ENCODE data around the gene LRRFIP2. TPM values are rescaled to one million over a fixed set of nuclear protein-coding genes. Genes with fewer than 3 reads are reported as not detected.

Gene LRRFIP2
- total and polyA plus RNA-seq, 2 of the 4 experiments (the other 2 are of a cell fraction): 20.6 to 31.0 TPM

DNA sequence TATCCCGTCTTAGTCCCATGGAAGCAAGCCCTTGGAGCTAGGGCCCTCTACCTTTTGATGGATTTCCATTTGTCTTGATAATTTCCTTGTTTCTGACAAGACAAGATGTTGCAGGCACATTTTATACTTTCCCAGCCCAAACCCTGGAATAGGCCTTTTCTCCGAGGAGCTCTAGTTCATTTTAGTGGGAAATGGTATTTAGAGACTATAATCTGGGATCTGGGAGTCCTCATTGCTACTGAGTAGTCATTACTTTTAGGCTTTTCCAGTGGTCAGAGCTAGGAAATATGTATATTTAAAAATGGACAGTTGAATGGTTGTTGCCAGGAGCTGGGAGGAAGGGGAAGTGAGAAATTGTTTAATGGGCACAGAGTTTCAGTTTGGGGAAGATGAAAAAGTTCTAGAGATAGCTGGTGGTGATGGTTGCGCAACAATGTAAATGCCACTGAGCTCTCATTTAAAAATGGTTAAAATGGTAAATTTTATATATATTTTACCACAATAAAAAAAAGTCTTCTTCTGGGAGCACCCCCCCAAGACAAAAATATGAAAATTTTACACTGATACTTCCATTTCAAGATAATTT, 149.5 kb downstream of the LRRFIP2 start:
- Histone ChIP-seq H3K4ac (ENCODE audit: low read depth, low read length) (no peak overlapping the region), H3K18ac (ENCODE audit: low read depth, low read length) (no peak overlapping the region), H3K9ac (ENCODE audit: low read depth, low read length) (no peak overlapping the region), H3K9me1 (ENCODE audit: insufficient read depth, low read length) (no peaks in the 10 kb centered on the region), H4K20me1 (ENCODE audit: insufficient read depth, low read length) (no peaks in the 10 kb centered on the region), H3K36me3 (ENCODE audit: control insufficient read depth, insufficient read depth, low read length) (peaks cover 50% of the 10 kb centered on the region), H3K27me3 (ENCODE audit: control insufficient read depth, insufficient read depth, low read length) (no peaks in the 10 kb centered on the region), H3K14ac (replicated peaks; ENCODE audit: low read depth, low read length) (no peak overlapping the region), H2AK5ac (ENCODE audit: low read depth, low read length) (no peak overlapping the region), H3K79me1 (ENCODE audit: low read depth in 1 of 2, low read length in 2 of 2) (peaks cover 0 to 10% of the 10 kb centered on the region in 2 experiments; a peak in 1 of 4 replicates), H2BK120ac (ENCODE audit: low read depth, low read length) (no peak overlapping the region), H2BK5ac (ENCODE audit: low read depth, low read length, poor library complexity, severe bottlenecking) (no peak overlapping the region), H4K91ac (ENCODE audit: insufficient read depth, low read depth, low read length) (no peak overlapping the region), H2AK9ac (replicated peaks; ENCODE audit: low read depth, low read length, poor library complexity) (no peak overlapping the region), H2AFZ (replicated peaks; ENCODE audit: low read length, poor library complexity) (no peak overlapping the region), H2BK20ac (ENCODE audit: low read depth, low read length) (no peak overlapping the region), H3K23ac (ENCODE audit: low read depth, low read length) (no peak overlapping the region), H3K4me3 (ENCODE audit: insufficient read depth, low read depth, low read length) (no peak overlapping the region), H2BK15ac (ENCODE audit: low read depth, low read length) (no peak overlapping the region), H4K5ac (ENCODE audit: low read depth, low read length) (no peak overlapping the region), H3K27ac (ENCODE audit: insufficient read depth, low read length) (no peak overlapping the region), H3K4me2 (ENCODE audit: low read depth, low read length) (no peak overlapping the region), H4K8ac (ENCODE audit: low read depth in 2 of 2, low read length in 2 of 2) (no peak overlapping the region), H3K56ac (ENCODE audit: extremely low read depth, insufficient read depth, low read length) (no peak overlapping the region), H3K4me1 (ENCODE audit: control insufficient read depth, insufficient read depth, low read length) (0 out of 2 replicates have a peak, but pooled peaks cover 2% of the 10 kb centered on the region), H3K9me3 (ENCODE audit: control insufficient read depth, insufficient read depth, low read length) (no peaks in the 10 kb centered on the region)
- BruUV-seq (replicated peaks): no TSS peak
- POLR2A ChIA-PET (ENCODE audit: unreplicated experiment): no interaction called here
- TF ChIP-seq, protein P1, sequence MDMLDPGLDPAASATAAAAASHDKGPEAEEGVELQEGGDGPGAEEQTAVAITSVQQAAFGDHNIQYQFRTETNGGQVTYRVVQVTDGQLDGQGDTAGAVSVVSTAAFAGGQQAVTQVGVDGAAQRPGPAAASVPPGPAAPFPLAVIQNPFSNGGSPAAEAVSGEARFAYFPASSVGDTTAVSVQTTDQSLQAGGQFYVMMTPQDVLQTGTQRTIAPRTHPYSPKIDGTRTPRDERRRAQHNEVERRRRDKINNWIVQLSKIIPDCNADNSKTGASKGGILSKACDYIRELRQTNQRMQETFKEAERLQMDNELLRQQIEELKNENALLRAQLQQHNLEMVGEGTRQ (IDR thresholded peaks at IDR 0.05; ENCODE audit: low read depth, low read length): no peak
- TF ChIP-seq CEBPB (IDR thresholded peaks at IDR 0.05; ENCODE audit: low read depth, low read length) (peak; percentile 94), SMC3 (IDR thresholded peaks at IDR 0.05; ENCODE audit: low read depth, low read length) (no peak), CHD1 (IDR thresholded peaks at IDR 0.05; ENCODE audit: low read depth, low read length) (no peak), MAFK (IDR thresholded peaks at IDR 0.05; ENCODE audit: low read depth, low read length) (no peak), FOS (IDR thresholded peaks at IDR 0.05; ENCODE audit: low read depth, low read length) (no peak), ELK1 (IDR thresholded peaks at IDR 0.05; ENCODE audit: borderline replicate concordance, low read depth, low read length) (no peak)
- ATAC-seq (ENCODE audit: low read depth) (no peak), DNase-seq (no peak)
- dilution Hi-C loops (cut with HindIII; ENCODE audit: low sequenced_read_pairs, unreplicated experiment): no loop called here
- in situ Hi-C loops (cut with MboI; ENCODE audit: low sequenced_read_pairs): loop anchor here (10.0 kb wide), 1 partner anchor 190 kb away; no protein-coding TSS in a partner anchor
- no CpG with 5 or more reads among the region's 3 CpGs for WGBS, 2 experiments (ENCODE audit: extremely low coverage in 2 of 2, insufficient read length in 1 of 2)
- intact Hi-C loops (cut with micrococcal nuclease): loop anchor here (1.0 kb wide), 1 partner anchor 188 kb away; no protein-coding TSS in a partner anchor
- CTCF ChIA-PET: interaction anchor here (0.6 to 1.7 kb wide), 8 partner anchors 10 to 193 kb away, joined by 3 to 8 read pairs (median 4); no protein-coding TSS in a partner anchor

Data from IMR-90 (cell line).